Activated CD8-positive, alpha-beta T cell treated with anti-CD3 and anti-CD28 coated beads for 36 hours (primary cell): ENCODE measurements around the gene SPINK2. TPM values are rescaled to one million over a fixed set of nuclear protein-coding genes. Genes with fewer than 3 reads are reported as not detected.

ENCODE experiments used
- ATAC-seq: fragments of 200-7000 bp; cut with Tn5 transposase; one replicate; pipeline ENCODE4 v1.10.0; 2021; ENCODE audit warnings: mild to moderate bottlenecking, moderate library complexity
- CTCF ChIA-PET: fragments of 350-600 bp; sonication (Branson Sonifier 250); formaldehyde crosslinking; loops from one replicate; lab custom pipeline; 2021; ENCODE audit warnings: antibody characterized with exemption; lab: Charles Lee
- POLR2A ChIA-PET: fragments of 350-600 bp; sonication (Branson Sonifier 250); formaldehyde crosslinking; loops from one replicate; lab custom pipeline; 2021; ENCODE audit warnings: antibody characterized with exemption; lab: Charles Lee
- DNase-seq: peaks from one replicate; pipeline ENCODE4 v3.0.0-alpha.2; 2020
- H3K27ac Mint-ChIP-seq: one replicate; pipeline ENCODE4 v1.8.0; 2021; ENCODE audit warnings: mild to moderate bottlenecking, mixed read lengths
- H3K27me3 Mint-ChIP-seq: one replicate; pipeline ENCODE4 v1.8.0; 2021; ENCODE audit warnings: mixed read lengths
- H3K36me3 Mint-ChIP-seq: one replicate; pipeline ENCODE4 v1.8.0; 2021; ENCODE audit warnings: low read depth, mixed read lengths
- H3K4me1 Mint-ChIP-seq: one replicate; pipeline ENCODE4 v1.8.0; 2021; ENCODE audit warnings: low read depth, mixed read lengths
- H3K4me3 Mint-ChIP-seq: one replicate; pipeline ENCODE4 v1.8.0; 2021; ENCODE audit warnings: mild to moderate bottlenecking, moderate library complexity, mixed read lengths
- H3K9me3 Mint-ChIP-seq: one replicate; pipeline ENCODE4 v1.8.0; 2021; ENCODE audit warnings: mixed read lengths
- CTCF ChIP-seq: fragments of 200-600 bp; IDR thresholded peaks from one replicate; pipeline ENCODE4 v1.8.0; 2022; ENCODE audit warnings: antibody characterized with exemption, mild to moderate bottlenecking
- intact Hi-C: fragments of 100-400 bp; cut with micrococcal nuclease; formaldehyde crosslinking; loops from one replicate; pipeline ENCODE4 v1.10.0; 2022
- total RNA-seq, 2 experiments: library from RNA; stranded (reverse); gene quantifications; one replicate each; pipeline ENCODE4 v1.2.3, GENCODE V29; 2021

Gene SPINK2
- total RNA-seq, 2 experiments from 2014 or later, result 0.81 TPM; not detected in 1

GRCh38 chr4:56823933-56824600 is 2.6 kb upstream of the SPINK2 start:
- DNase-seq (no peak), ATAC-seq (no peak)
- H3K36me3 Mint-ChIP-seq, result peaks cover 1% of the 10 kb centered on the region
- no peak for TF ChIP-seq CTCF
- no peak overlapping the region for H3K4me3 Mint-ChIP-seq
- POLR2A ChIA-PET, result no interaction called here
- peaks cover 18% of the 10 kb centered on the region for H3K4me1 Mint-ChIP-seq
- H3K9me3 Mint-ChIP-seq, result no peaks in the 10 kb centered on the region
- peaks cover 4% of the 10 kb centered on the region for H3K27me3 Mint-ChIP-seq
- H3K27ac Mint-ChIP-seq, result no peak overlapping the region
- CTCF ChIA-PET, result interaction anchor here (1.3 to 1.7 kb wide), 2 partner anchors 12 to 248 kb away, joined by 3 to 8 read pairs; no protein-coding TSS in a partner anchor
- intact Hi-C loops, result no loop called here

- ATAC-seq, result no peak
- POLR2A ChIA-PET, result interaction anchor here (0.6 to 0.9 kb wide), 2 partner anchors 14 to 39 kb away, joined by 3 to 5 read pairs; no protein-coding TSS in a partner anchor
- Mint-ChIP-seq H3K4me3 (no peak overlapping the region), H3K4me1 (peaks cover 33% of the 10 kb centered on the region), H3K27ac (no peak overlapping the region), H3K36me3 (no peaks in the 10 kb centered on the region), H3K9me3 (no peaks in the 10 kb centered on the region), H3K27me3 (peaks cover 4% of the 10 kb centered on the region)
- DNase-seq, result no peak
- TF ChIP-seq CTCF, result no peak
- intact Hi-C loops, result no loop called here
- CTCF ChIA-PET, result interaction anchor here (1.0 to 1.6 kb wide), 2 partner anchors 9 to 17 kb away, joined by 3 to 7 read pairs; no protein-coding TSS in a partner anchor
Observed at GRCh38 chr4:56818797-56819196, 2.7 kb downstream of the SPINK2 start.

- no peak for TF ChIP-seq CTCF
- intact Hi-C loops, result no loop called here
- ATAC-seq, result peak; percentile 90
- H3K9me3 Mint-ChIP-seq, result no peaks in the 10 kb centered on the region
- H3K4me3 Mint-ChIP-seq, result peak overlapping the region; percentile 21
- ChIA-PET POLR2A (interaction anchor here (0.9 kb wide), 1 partner anchor 13 kb away, joined by 5 read pairs; no protein-coding TSS in a partner anchor), CTCF (interaction anchor here (1.0 to 2.0 kb wide), 3 partner anchors 18 to 335 kb away, joined by 3 to 7 read pairs (median 7); no protein-coding TSS in a partner anchor)
- H3K4me1 Mint-ChIP-seq, result peaks cover 33% of the 10 kb centered on the region
- H3K27me3 Mint-ChIP-seq, result peaks cover 4% of the 10 kb centered on the region
- peak overlapping the region; percentile 89 for H3K27ac Mint-ChIP-seq
- H3K36me3 Mint-ChIP-seq, result no peaks in the 10 kb centered on the region
- DNase-seq, result peak; percentile 68
Observed at GRCh38 chr4:56817840-56818491, 3.5 kb downstream of the SPINK2 start.

GRCh38 chr4:56806666-56807065 is 14.8 kb downstream of the SPINK2 start:
- intact Hi-C loops, result loop anchor here (10.0 kb wide), 1 partner anchor 232 kb away; no protein-coding TSS in a partner anchor
- ChIA-PET POLR2A (no interaction called here), CTCF (interaction anchor here (2.7 kb wide), 1 partner anchor 30 kb away, joined by 11 read pairs; no protein-coding TSS in a partner anchor)
- no peak for ATAC-seq
- H3K4me3 Mint-ChIP-seq, result no peak overlapping the region
- no peak for TF ChIP-seq CTCF
- H3K27me3 Mint-ChIP-seq, result no peaks in the 10 kb centered on the region
- no peak for DNase-seq
- no peaks in the 10 kb centered on the region for H3K36me3 Mint-ChIP-seq
- H3K4me1 Mint-ChIP-seq, result peaks cover 24% of the 10 kb centered on the region
- H3K27ac Mint-ChIP-seq, result no peak overlapping the region
- no peaks in the 10 kb centered on the region for H3K9me3 Mint-ChIP-seq
